SK-N-SH (cell line): ENCODE results near the gene FSD1. TPM values are rescaled to one million over a fixed set of nuclear protein-coding genes. Genes with fewer than 3 reads are reported as not detected.

ENCODE experiments used
- CTCF ChIA-PET: fragments of 300-600, 350-600 bp; formaldehyde crosslinking; extraction: SDS; loops from one replicate; lab custom pipeline; 2021; lab: Yijun Ruan, JAX
- POLR2A ChIA-PET: fragments of 350-600 bp; sonication (Branson Sonifier 250); formaldehyde crosslinking; extraction: SDS; loops from one replicate; lab custom pipeline; 2020; ENCODE audit warnings: antibody characterized with exemption, inconsistent platforms; lab: Yijun Ruan, JAX
- DNase-seq: peaks from one replicate; pipeline ENCODE4 v3.0.0; 2012
- H2AFZ ChIP-seq: fragments of 200-600 bp; sonication (generic); 2 replicates; pipeline ENCODE4 v1.8.1; 2016; ENCODE audit warnings: antibody characterized with exemption, mild to moderate bottlenecking, low read depth
- H3F3A ChIP-seq: fragments of 200-600 bp; sonication (generic); replicated peaks from 2 replicates; pipeline ENCODE3; 2016; ENCODE audit warnings: antibody characterized with exemption, mild to moderate bottlenecking; ENCODE audit not compliant: insufficient read depth
- H3K27ac ChIP-seq, 2 experiments: fragments of 200-500 bp in 1 of 2; fragments of 200-600 bp in 1 of 2; sonication (Bioruptor generic) in 1 of 2; sonication (generic), shearing (Covaris generic) in 1 of 2; 2 replicates each; pipeline versions ENCODE4 v1.5.1 to v1.6.1; 2014 to 2016; ENCODE audit warnings: low read depth in 2 of 2, inconsistent platforms in 1 of 2, low read length in 1 of 2, mild to moderate bottlenecking in 1 of 2, mixed read lengths in 1 of 2
- H3K27me3 ChIP-seq: fragments of 200-600 bp; sonication (generic), shearing (Covaris generic); 2 replicates; pipeline ENCODE4 v1.6.1; 2016; ENCODE audit warnings: mixed run types; ENCODE audit not compliant: insufficient read depth
- H3K36me3 ChIP-seq, 2 experiments: fragments of 200-500 bp in 1 of 2; fragments of 200-600 bp in 1 of 2; sonication (Bioruptor generic) in 1 of 2; sonication (generic) in 1 of 2; replicated peaks in 1 of 2; 2 replicates each; pipeline versions ENCODE3 to v1.5.1; 2014 to 2016; ENCODE audit warnings: low read length in 1 of 2, mild to moderate bottlenecking in 1 of 2; ENCODE audit not compliant: insufficient read depth in 2 of 2, control insufficient read depth in 1 of 2
- H3K4me1 ChIP-seq, 2 experiments: fragments of 200-500 bp in 1 of 2; fragments of 200-600 bp in 1 of 2; sonication (Bioruptor generic) in 1 of 2; sonication (generic), shearing (Covaris generic) in 1 of 2; 2 replicates each; pipeline versions ENCODE4 v1.5.1 to v1.6.1; 2014 to 2016; ENCODE audit warnings: low read depth in 1 of 2, low read length in 1 of 2, mixed run types in 1 of 2; ENCODE audit not compliant: insufficient read depth in 2 of 2, control insufficient read depth in 1 of 2
- H3K4me2 ChIP-seq: fragments of 200-600 bp; sonication (generic), shearing (Covaris generic); 2 replicates; pipeline ENCODE4 v1.6.1; 2017; ENCODE audit warnings: mixed run types
- H3K4me3 ChIP-seq, 2 experiments: fragments of 200-500 bp in 1 of 2; fragments of 200-600 bp in 1 of 2; sonication (Bioruptor generic) in 1 of 2; sonication (generic), shearing (Covaris generic) in 1 of 2; 2 replicates each; pipeline versions ENCODE4 v1.5.1 to v1.8.1; 2014 to 2016; ENCODE audit warnings: low read depth in 2 of 2, inconsistent platforms in 1 of 2, low read length in 1 of 2, mild to moderate bottlenecking in 1 of 2, mixed read lengths in 1 of 2, moderate library complexity in 1 of 2
- H3K79me2 ChIP-seq: fragments of 200-600 bp; sonication (generic); 2 replicates; pipeline ENCODE4 v1.8.1; 2017; ENCODE audit warnings: mild to moderate bottlenecking; ENCODE audit not compliant: insufficient read depth
- H3K9ac ChIP-seq: fragments of 200-600 bp; sonication (generic); 2 replicates; pipeline ENCODE4 v1.6.1; 2017; ENCODE audit warnings: mixed run types
- H3K9me2 ChIP-seq: fragments of 200-600 bp; sonication (generic); 2 replicates; pipeline ENCODE4 v1.6.1; 2017; ENCODE audit warnings: mixed run types
- H3K9me3 ChIP-seq: fragments of 200-600 bp; sonication (generic); 2 replicates; pipeline ENCODE4 v1.6.1; 2017; ENCODE audit warnings: mixed run types, mild to moderate bottlenecking, moderate library complexity
- H4K20me1 ChIP-seq: fragments of 200-600 bp; sonication (generic); 2 replicates; pipeline ENCODE4 v1.6.1; 2017; ENCODE audit warnings: mild to moderate bottlenecking, mixed run types; ENCODE audit not compliant: insufficient read depth
- CHD2 ChIP-seq: fragments of 150-350 bp; IDR thresholded peaks from 2 replicates; pipeline ENCODE4 v1.6.1; 2018; ENCODE audit warnings: low read length; ENCODE audit not compliant: partially characterized antibody
- EZH2phosphoT487 ChIP-seq: fragments of 200-600 bp; sonication (generic); IDR thresholded peaks from 2 replicates; pipeline ENCODE4 v1.6.1; 2017; ENCODE audit warnings: low read depth, mixed run types, mild to moderate bottlenecking, antibody characterized with exemption, moderate library complexity, borderline replicate concordance
- FOXM1 ChIP-seq: IDR thresholded peaks from 2 replicates; pipeline ENCODE4 v1.4.0; 2012; ENCODE audit warnings: low read depth, mild to moderate bottlenecking
- GATA2 ChIP-seq: sonication (generic); formaldehyde crosslinking; IDR thresholded peaks from 2 replicates; pipeline ENCODE4 v1.5.0; 2020; ENCODE audit warnings: mild to moderate bottlenecking, missing genetic modification reagents
- JUND ChIP-seq: IDR thresholded peaks from 2 replicates; pipeline ENCODE4 v1.4.0; 2012
- MEF2A ChIP-seq: IDR thresholded peaks from 2 replicates; pipeline ENCODE4 v1.4.0; 2012; ENCODE audit warnings: low read depth, borderline replicate concordance
- MXI1 ChIP-seq: IDR thresholded peaks from 2 replicates; pipeline ENCODE4 v1.6.1; 2012; ENCODE audit warnings: mild to moderate bottlenecking, low read depth, low read length, improper control_type of control experiment
- POLR2AphosphoS5 ChIP-seq: IDR thresholded peaks from 2 replicates; pipeline ENCODE4 v1.6.1; 2012; ENCODE audit warnings: low read depth, low read length
- SIN3A ChIP-seq: IDR thresholded peaks from 2 replicates; pipeline ENCODE4 v1.6.1; 2012; ENCODE audit warnings: low read depth, mild to moderate bottlenecking, low read length, moderate library complexity, borderline replicate concordance
- TAF1 ChIP-seq: IDR thresholded peaks from 2 replicates; pipeline ENCODE4 v1.6.1; 2012; ENCODE audit warnings: low read depth, mild to moderate bottlenecking, low read length, moderate library complexity, borderline replicate concordance
- TCF12 ChIP-seq: IDR thresholded peaks from 2 replicates; pipeline ENCODE4 v1.4.0; 2012
- TEAD4 ChIP-seq: IDR thresholded peaks from 2 replicates; pipeline ENCODE4 v1.4.0; 2012; ENCODE audit warnings: mild to moderate bottlenecking, borderline replicate concordance; ENCODE audit not compliant: insufficient read depth
- YY1 ChIP-seq: IDR thresholded peaks from 2 replicates; pipeline ENCODE4 v1.4.0; 2012; ENCODE audit warnings: low read depth, mild to moderate bottlenecking
- WGBS: methylation state at CpG from one replicate; pipeline ENCODE4 v1.1.6; 2017; ENCODE audit warnings: low lambda C conversion rate; 5-methylcytosine and 5-hydroxymethylcytosine counted together
- polyA plus RNA-seq, 3 experiments: library from polyadenylated mRNA; depleted of rRNA; stranded (reverse); fragments of >200 nt; gene quantifications; 2 replicates each; pipeline ENCODE4 v1.2.3, GENCODE V29; 2012
- TF ChIP-seq, protein P1 (sequence below): IDR thresholded peaks from 2 replicates; pipeline ENCODE4; 2012
- TF ChIP-seq, protein P2 (sequence below): IDR thresholded peaks from 2 replicates; pipeline ENCODE4 v1.6.1; 2012; ENCODE audit warnings: mild to moderate bottlenecking, low read depth, low read length, moderate library complexity

FSD1 gene
- polyA plus RNA-seq, 1 of the 3 experiments (the other 2 are of a cell fraction) = 49.0 TPM

DNA sequence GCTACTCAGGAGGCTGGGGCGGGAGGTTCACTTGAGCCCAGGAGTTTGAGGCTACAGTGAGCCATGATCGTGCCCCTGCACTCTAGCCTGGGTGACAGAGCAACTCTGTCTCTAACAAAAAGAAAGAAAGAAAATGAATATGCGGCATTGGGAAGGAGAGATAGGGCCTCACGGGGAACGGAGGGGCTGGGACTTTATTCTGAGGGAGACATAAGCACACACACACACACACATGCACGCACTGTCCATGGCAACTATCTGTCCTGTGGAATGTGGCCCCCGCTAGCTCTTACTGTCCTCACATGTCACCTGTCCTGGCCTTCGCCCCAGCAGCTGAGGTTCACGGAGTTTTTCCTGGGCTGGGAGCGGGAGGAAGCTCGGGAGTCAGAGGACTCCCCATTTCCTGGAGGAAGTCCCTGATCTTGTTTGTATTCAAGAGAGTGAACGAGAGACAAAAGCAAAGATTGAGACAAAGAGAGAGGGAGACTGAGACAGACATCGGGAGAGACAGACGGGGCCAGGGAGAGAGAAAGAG, 33.6 kb downstream of the FSD1 start:
- Histone ChIP-seq H3K27ac (no peak overlapping the region), H4K20me1 (no peaks in the 10 kb centered on the region), H3K36me3 (no peaks in the 10 kb centered on the region), H3K9me3 (no peaks in the 10 kb centered on the region), H3F3A (no peaks in the 10 kb centered on the region), H3K4me1 (peaks cover 0 to 5% of the 10 kb centered on the region in 2 experiments; a peak in 1 of 4 replicates), H3K9me2 (no peaks in the 10 kb centered on the region), H3K9ac (no peak overlapping the region), H3K27me3 (no peaks in the 10 kb centered on the region), H3K4me3 (no peak overlapping the region), H3K4me2 (no peak overlapping the region), H3K79me2 (no peaks in the 10 kb centered on the region), H2AFZ (no peak overlapping the region)
- ChIA-PET CTCF (interaction anchor here (0.9 to 2.2 kb wide), 4 partner anchors 15 to 71 kb away, joined by 3 to 9 read pairs (median 6); no protein-coding TSS in a partner anchor), POLR2A (no interaction called here)
- TF ChIP-seq, protein P1, sequence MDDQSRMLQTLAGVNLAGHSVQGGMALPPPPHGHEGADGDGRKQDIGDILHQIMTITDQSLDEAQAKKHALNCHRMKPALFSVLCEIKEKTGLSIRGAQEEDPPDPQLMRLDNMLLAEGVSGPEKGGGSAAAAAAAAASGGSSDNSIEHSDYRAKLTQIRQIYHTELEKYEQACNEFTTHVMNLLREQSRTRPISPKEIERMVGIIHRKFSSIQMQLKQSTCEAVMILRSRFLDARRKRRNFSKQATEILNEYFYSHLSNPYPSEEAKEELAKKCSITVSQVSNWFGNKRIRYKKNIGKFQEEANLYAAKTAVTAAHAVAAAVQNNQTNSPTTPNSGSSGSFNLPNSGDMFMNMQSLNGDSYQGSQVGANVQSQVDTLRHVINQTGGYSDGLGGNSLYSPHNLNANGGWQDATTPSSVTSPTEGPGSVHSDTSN = no peak
- TF ChIP-seq MXI1 (no peak), TEAD4 (no peak), FOXM1 (no peak), EZH2phosphoT487 (no peak), POLR2AphosphoS5 (no peak), TCF12 (no peak)
- TF ChIP-seq, protein P2, sequence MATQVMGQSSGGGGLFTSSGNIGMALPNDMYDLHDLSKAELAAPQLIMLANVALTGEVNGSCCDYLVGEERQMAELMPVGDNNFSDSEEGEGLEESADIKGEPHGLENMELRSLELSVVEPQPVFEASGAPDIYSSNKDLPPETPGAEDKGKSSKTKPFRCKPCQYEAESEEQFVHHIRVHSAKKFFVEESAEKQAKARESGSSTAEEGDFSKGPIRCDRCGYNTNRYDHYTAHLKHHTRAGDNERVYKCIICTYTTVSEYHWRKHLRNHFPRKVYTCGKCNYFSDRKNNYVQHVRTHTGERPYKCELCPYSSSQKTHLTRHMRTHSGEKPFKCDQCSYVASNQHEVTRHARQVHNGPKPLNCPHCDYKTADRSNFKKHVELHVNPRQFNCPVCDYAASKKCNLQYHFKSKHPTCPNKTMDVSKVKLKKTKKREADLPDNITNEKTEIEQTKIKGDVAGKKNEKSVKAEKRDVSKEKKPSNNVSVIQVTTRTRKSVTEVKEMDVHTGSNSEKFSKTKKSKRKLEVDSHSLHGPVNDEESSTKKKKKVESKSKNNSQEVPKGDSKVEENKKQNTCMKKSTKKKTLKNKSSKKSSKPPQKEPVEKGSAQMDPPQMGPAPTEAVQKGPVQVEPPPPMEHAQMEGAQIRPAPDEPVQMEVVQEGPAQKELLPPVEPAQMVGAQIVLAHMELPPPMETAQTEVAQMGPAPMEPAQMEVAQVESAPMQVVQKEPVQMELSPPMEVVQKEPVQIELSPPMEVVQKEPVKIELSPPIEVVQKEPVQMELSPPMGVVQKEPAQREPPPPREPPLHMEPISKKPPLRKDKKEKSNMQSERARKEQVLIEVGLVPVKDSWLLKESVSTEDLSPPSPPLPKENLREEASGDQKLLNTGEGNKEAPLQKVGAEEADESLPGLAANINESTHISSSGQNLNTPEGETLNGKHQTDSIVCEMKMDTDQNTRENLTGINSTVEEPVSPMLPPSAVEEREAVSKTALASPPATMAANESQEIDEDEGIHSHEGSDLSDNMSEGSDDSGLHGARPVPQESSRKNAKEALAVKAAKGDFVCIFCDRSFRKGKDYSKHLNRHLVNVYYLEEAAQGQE = no peak
- DNase-seq = no peak
- 76% methylated on average over 13 of the region's 14 CpGs for WGBS

DNA sequence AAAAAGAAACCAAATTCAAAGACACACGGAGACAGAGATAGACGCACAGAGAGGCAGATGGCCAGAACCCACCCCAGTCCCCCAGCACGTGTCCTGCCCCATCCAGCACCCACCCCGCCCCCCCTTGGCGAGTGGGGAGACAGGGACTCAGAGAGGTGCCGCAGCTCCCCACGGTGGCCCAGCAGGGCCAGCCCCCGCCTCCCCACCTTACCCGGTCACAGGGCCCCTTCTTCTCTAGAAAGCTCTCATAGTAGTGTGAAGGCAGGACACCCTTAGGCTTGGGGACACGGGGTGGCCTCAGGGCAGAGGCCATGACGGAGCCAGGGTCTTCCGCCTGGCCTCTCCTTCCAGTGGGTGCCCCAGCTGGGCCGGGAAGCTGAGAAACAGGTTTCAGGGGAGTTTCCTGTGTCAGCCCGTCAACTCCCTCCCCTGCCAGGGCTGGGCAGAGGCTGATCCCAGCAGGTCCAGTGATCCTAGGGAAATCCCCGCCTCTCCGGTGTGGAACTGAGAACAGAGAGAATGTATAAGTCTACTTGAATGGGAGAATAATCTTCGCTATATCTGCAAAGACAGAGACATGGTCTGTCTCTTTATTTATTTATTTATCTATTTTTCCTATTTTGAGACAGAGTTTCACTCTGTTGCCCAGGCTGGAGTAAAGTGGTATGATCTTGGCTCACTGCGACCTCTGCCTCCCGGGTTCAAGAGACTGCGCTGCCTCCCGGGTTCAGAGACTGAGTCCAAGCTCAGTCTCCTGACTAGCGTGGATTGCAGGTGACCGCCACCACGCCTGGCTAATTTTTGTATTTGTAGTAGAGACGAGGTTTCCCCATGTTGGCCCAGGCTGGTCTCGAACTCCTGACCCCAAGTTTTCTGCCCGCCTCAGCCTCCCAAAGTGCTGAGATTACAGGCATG, 34.3 kb downstream of the FSD1 start, which contains the start of gene STAP2:
STAP2 (minus strand) TSS at position 387 of the 915 bp plus-strand sequence; CDS start at position 313, 74 bp downstream.
- TF ChIP-seq CHD2 (no peak), TAF1 (no peak), JUND (no peak), EZH2phosphoT487 (no peak), YY1 (no peak), SIN3A (no peak), MEF2A (no peak), TEAD4 (no peak), GATA2 (no peak)
- TF ChIP-seq, protein P1 = no peak
- TF ChIP-seq, all 33 proteins: peak for 0
- Histone ChIP-seq H3K4me2 (no peak within 1 kb of the TSS), H3K9me3 (no peaks in the 10 kb centered on the region), H3K79me2 (no peaks in the 10 kb centered on the region), H3K36me3 (no peaks in the 10 kb centered on the region), H3K9me2 (no peaks in the 10 kb centered on the region), H3K9ac (no peak within 1 kb of the TSS), H3K27ac (no peak within 1 kb of the TSS), H3K27me3 (no peaks in the 10 kb centered on the region), H3F3A (no peaks in the 10 kb centered on the region), H2AFZ (no peak within 1 kb of the TSS), H4K20me1 (no peaks in the 10 kb centered on the region), H3K4me3 (no peak within 1 kb of the TSS), H3K4me1 (peaks cover 0 to 5% of the 10 kb centered on the region in 2 experiments; a peak in 1 of 4 replicates)
- no peak for DNase-seq
- CTCF ChIA-PET = interaction anchor here (0.6 to 2.0 kb wide), 4 partner anchors 14 to 270 kb away, joined by 3 to 9 read pairs (median 4); no protein-coding TSS in a partner anchor
- 87% methylated on average over 22 of the region's 27 CpGs for WGBS
- POLR2A ChIA-PET = no interaction called here
